Jurkat, Clone E6-1 (cell line): Measurements from ENCODE around the gene FRAT1.

Source experiments
- DNase-seq: peaks from one replicate; pipeline ENCODE4 v3.0.0-alpha.2; 2011; ENCODE audit warnings: low read depth, low spot score
- H3K4me3 ChIP-seq: 2 replicates; pipeline ENCODE4 v1.5.1; 2011; ENCODE audit warnings: mild to moderate bottlenecking, low read length, control low read depth, moderate library complexity

FRAT1 gene

DNA sequence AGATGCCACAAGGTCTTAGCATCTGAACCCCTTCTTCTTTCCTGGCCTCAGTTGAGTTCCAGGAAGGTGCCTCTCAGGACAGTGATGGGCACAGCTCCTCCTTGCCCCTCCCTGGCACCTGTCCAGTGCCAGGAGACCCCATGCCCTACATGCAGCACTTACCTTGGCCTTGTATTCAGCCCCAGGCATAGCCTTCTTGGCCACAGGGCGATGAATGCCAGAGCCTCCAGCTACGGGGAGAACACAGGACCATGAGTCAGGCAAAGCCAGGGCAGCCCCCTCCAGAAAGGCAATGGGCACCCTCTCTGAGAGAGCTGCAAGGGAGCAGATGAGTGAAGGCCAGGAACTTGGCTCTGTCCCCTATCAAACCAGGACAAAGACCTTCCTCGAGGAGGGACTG, 39.7 kb downstream of the FRAT1 start:
- no peak overlapping the region for H3K4me3 ChIP-seq
- DNase-seq, result no peak

- DNase-seq, result no peak
- H3K4me3 ChIP-seq, result no peak overlapping the region
Observed at GRCh38 chr10:97360705-97361536, 41.9 kb downstream of the FRAT1 start.

GRCh38 chr10:97361537-97361901, 42.4 kb downstream of the FRAT1 start:
- DNase-seq, result no peak
- H3K4me3 ChIP-seq, result no peak overlapping the region

- DNase-seq, result no peak
- no peak overlapping the region for H3K4me3 ChIP-seq
Observed at GRCh38 chr10:97362310-97363033, 43.4 kb downstream of the FRAT1 start.

DNA sequence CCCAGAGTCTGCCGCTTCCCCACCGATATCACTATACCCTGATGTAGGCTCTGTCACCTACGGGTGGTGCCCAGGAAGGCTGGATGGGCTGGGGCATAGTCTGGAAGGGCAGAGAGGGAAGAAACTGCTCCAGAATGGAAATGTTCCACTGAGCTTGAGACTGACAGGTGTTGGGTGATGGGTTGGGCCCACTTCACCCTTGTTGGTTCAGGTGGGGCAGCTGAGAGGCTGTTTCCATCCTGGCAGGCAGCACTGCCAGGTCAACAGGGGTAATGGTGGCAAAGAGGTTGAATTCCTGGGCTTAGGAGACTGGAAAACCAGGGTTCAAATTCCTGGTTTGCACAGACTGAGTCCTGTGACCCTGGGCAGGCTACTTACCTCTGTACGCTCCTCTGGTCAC, 44.0 kb downstream of the FRAT1 start:
- H3K4me3 ChIP-seq, result no peak overlapping the region
- no peak for DNase-seq

DNA sequence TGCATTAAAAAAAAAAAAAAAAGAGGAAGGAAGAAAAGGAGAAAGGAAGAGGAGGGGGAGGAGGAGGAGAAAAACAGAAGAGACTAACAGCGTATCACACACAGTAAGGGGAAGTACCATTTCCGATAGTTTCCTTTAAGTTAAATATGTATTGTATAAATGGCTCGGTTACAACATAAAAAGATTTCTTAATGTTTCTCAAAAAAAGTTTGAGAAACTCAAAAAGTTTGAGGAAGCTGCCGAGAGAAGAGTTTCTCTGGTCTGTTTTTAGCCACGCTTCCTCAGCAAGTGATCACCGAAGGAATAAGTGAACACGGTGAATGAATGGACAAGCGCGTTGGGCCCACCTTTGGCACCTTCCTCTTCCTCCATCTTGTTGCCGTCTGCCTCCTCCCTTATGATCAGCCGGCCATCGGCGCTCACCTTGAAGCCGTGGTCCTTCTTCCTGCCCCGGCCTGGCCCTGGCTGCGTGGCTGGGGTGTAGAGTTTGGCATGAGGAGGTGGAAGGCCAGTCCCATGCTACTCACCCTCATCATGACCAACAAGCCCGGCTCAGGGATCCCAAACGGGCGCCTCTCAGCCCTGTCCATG, 46.8 kb downstream of the FRAT1 start:
- DNase-seq, result no peak
- no peak overlapping the region for H3K4me3 ChIP-seq

DNA sequence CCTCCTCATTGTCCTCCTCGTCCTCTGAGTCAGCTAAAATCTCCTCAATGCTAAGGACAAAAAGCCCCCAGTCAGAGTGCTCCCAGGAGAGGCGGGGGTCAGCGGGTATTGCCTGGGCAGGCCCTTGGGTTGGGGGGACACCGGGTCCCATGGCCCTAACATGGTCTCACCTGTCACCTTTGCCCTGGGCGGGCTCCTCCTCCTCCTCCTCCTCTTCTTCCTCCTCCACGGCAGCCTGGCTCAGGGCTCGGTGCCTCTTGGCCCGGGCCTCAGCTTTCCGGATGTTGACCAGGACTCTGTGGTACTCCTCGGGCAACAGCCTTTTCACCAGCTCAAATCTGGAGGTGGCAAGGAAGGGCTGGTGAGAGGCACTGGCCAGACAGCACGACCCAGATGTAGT, 47.5 kb downstream of the FRAT1 start:
- no peak for DNase-seq
- H3K4me3 ChIP-seq, result no peak overlapping the region

DNA sequence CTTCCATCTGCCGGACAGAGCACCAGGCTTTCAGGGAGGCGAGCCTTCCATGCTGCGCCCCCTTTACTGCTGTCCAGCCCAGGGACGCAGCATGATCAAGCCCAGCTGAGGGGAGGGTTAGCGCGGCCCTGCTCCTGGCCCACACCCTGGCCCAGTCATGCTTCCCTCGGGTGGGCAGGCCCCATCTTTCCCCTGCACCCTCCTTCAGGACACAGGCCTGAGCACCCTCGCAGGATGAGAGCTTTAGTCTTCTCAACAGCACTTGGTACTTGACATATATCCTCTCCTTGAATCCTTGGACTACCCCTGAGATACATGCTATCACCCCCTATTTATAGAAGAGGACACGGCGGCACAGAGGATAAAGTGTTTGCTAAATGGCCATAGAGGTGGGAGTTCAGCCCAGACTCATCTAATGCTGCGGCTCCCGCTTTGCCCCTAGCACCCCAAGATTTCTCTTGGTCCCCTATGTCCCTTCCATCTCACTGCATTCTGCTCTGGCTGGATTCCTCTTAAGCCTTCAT, 48.1 kb downstream of the FRAT1 start:
- H3K4me3 ChIP-seq, result no peak overlapping the region
- no peak for DNase-seq
